ENCODE results near the gene HSD3B2. TPM values are rescaled to one million over a fixed set of nuclear protein-coding genes. Genes with fewer than 3 reads are reported as not detected.

The HSD3B2 gene
- total RNA-seq, 1 experiment from 2014 or later: not detected

DNA sequence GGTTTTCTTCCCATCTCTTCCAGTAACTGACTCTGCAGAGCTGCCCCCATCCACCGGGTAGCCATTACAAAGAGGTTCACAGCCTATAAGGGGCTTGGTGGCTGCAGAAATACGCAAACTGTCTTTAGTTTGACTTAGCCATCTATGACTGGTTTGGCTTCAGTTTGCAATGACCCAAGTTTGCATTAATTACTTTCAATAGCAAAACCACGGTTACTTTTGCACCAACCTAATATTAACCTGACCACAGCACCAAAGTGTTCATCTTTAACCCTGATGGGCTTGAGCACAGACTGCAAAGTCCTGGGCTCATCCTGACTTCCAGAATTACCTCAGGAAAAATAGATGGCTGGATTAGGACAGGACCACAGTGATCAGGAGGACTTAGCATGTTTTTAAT lies 48.5 kb upstream of the HSD3B2 start:
- TF ChIP-seq, protein P1, sequence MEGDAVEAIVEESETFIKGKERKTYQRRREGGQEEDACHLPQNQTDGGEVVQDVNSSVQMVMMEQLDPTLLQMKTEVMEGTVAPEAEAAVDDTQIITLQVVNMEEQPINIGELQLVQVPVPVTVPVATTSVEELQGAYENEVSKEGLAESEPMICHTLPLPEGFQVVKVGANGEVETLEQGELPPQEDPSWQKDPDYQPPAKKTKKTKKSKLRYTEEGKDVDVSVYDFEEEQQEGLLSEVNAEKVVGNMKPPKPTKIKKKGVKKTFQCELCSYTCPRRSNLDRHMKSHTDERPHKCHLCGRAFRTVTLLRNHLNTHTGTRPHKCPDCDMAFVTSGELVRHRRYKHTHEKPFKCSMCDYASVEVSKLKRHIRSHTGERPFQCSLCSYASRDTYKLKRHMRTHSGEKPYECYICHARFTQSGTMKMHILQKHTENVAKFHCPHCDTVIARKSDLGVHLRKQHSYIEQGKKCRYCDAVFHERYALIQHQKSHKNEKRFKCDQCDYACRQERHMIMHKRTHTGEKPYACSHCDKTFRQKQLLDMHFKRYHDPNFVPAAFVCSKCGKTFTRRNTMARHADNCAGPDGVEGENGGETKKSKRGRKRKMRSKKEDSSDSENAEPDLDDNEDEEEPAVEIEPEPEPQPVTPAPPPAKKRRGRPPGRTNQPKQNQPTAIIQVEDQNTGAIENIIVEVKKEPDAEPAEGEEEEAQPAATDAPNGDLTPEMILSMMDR (conservative IDR thresholded peaks at IDR 0.05): no peak
- H2BK120ac ChIP-seq (ENCODE audit: low read depth, low read length, poor library complexity, severe bottlenecking): no peak overlapping the region
- no peak overlapping the region for H3K18ac ChIP-seq (ENCODE audit: insufficient read length, low read depth, low read length)
- no peak overlapping the region for H3K14ac ChIP-seq (ENCODE audit: insufficient read depth, low read length)
- no peak overlapping the region for H2AK5ac ChIP-seq (ENCODE audit: insufficient read length, low read length)
- no peak overlapping the region for H3K23ac ChIP-seq (ENCODE audit: insufficient read length, low read depth, low read length)
- H3K23me2 ChIP-seq (ENCODE audit: insufficient read length, low read depth, low read length, poor library complexity, severe bottlenecking): no peaks in the 10 kb centered on the region
- no peaks in the 10 kb centered on the region for H3K4me1 ChIP-seq (ENCODE audit: insufficient read depth, low read length)
- no peaks in the 10 kb centered on the region for H3K27me3 ChIP-seq (ENCODE audit: insufficient read depth, low read length)
- Mint-ChIP-seq H3K27me3 (ENCODE audit: low read depth) (no peaks in the 10 kb centered on the region; the same call in 1 of the 2 replicates), H3K27ac (no peak overlapping the region), H3K36me3 (ENCODE audit: insufficient read depth in 1 of 3, low read depth in 3 of 3) (peaks cover 0 to 1% (median 0%) of the 10 kb centered on the region in 3 experiments; a peak in 2 of 7 replicates), H3K4me3 (no peak overlapping the region), H3K4me1 (peaks cover 15 to 18% of the 10 kb centered on the region in 2 experiments), H3K9me3 (no peaks in the 10 kb centered on the region; a peak in 1 of 5 replicates)
- no peak overlapping the region for H3K9ac ChIP-seq (ENCODE audit: extremely low read depth, insufficient read length, low read length)
- H4K5ac ChIP-seq (ENCODE audit: insufficient read length, low read depth, low read length): no peak overlapping the region
- no CpG with 5 or more reads among the region's 3 CpGs for WGBS (ENCODE audit: extremely low coverage, insufficient read length, low lambda C conversion rate)
- no peak overlapping the region for H2AFZ ChIP-seq (ENCODE audit: low read length)
- H3K79me1 ChIP-seq (ENCODE audit: insufficient read depth, low read depth, low read length, poor library complexity, severe bottlenecking): no peaks in the 10 kb centered on the region
- H2BK15ac ChIP-seq (ENCODE audit: low read depth, low read length): no peak overlapping the region
- H2BK5ac ChIP-seq (ENCODE audit: insufficient read length, low read length): no peak overlapping the region
- no peak overlapping the region for H2BK20ac ChIP-seq (ENCODE audit: low read depth, low read length, poor library complexity, severe bottlenecking)
- no peaks in the 10 kb centered on the region for H3K79me2 ChIP-seq (ENCODE audit: insufficient read depth, low read length)
- no peaks in the 10 kb centered on the region for H3K9me3 ChIP-seq (ENCODE audit: control insufficient read depth, low read depth, low read length)
- H4K20me1 ChIP-seq (ENCODE audit: control insufficient read depth, insufficient read depth, insufficient read length): no peaks in the 10 kb centered on the region
- H2BK12ac ChIP-seq (ENCODE audit: insufficient read length, low read depth, low read length): no peak overlapping the region
- no peak overlapping the region for H4K8ac ChIP-seq (replicated peaks; ENCODE audit: insufficient read length, low read depth, low read length)
- no peak overlapping the region for H3K56ac ChIP-seq (ENCODE audit: insufficient read length, low read depth, low read length)
- no peak overlapping the region for H3K4ac ChIP-seq (ENCODE audit: low read depth, low read length)
- DNase-seq: no peak
- no peak overlapping the region for H4K91ac ChIP-seq (ENCODE audit: insufficient read length, low read depth, low read length)
- H3K4me2 ChIP-seq (ENCODE audit: insufficient read depth, insufficient read length, low read length): no peak overlapping the region
- no peak overlapping the region for H3K27ac ChIP-seq (ENCODE audit: insufficient read length, low read depth, low read length)
- H3T11ph ChIP-seq (ENCODE audit: low read length): no peak overlapping the region
